ENCODE data around the gene SGSM1.

- TF ChIP-seq CTCF (IDR thresholded peaks at IDR 0.05) (no peak), POLR2A (IDR thresholded peaks at IDR 0.05) (no peak)
Measured at GRCh38 chr22:24952837-24953383, 146.9 kb downstream of the SGSM1 start.
